NB4 (cell line): ENCODE results near the gene PAK6.

Source experiments
- CTCF ChIP-seq: IDR thresholded peaks from one replicate; pipeline ENCODE4 v1.5.1; 2012; ENCODE audit warnings: low read depth, low read length
- POLR2A ChIP-seq: IDR thresholded peaks from 2 replicates; pipeline ENCODE4 v1.6.1; 2011; ENCODE audit warnings: mild to moderate bottlenecking; ENCODE audit not compliant: insufficient read length; ENCODE audit errors: extremely low read depth
- TF ChIP-seq, protein P1 (sequence below): IDR thresholded peaks from 2 replicates; pipeline ENCODE4 v1.6.1; 2011; ENCODE audit warnings: low read depth, low read length

DNA sequence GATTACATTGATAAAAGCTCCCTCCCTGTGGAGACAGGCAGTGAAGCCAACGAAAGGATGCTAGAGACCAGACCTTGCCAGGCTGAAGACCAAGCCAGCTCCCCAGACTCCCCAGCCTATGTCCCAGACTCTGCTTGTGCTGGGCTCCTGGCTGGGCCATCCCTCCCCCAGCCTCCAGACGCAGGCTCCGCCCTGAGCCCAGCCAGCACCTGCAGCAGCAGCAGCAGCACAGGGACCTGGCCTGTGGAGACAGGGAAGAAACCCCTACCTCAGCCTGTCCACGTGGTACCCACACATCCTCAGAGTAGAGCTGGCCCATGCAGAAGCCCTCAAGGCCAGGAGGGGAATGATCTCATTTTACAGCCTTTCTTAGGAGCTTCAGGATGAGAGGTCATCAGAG, 30.7 kb downstream of the PAK6 start:
- TF ChIP-seq CTCF (no peak), POLR2A (no peak)
- TF ChIP-seq, protein P1, sequence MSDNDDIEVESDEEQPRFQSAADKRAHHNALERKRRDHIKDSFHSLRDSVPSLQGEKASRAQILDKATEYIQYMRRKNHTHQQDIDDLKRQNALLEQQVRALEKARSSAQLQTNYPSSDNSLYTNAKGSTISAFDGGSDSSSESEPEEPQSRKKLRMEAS: no peak
